GM10266 (cell line): Measurements from ENCODE around the gene ADORA3.

Experiments used
- DNase-seq: peaks from one replicate; pipeline ENCODE4 v3.0.0; 2012; ENCODE audit errors: extremely low spot score
- TF ChIP-seq, protein P1 (sequence below): IDR thresholded peaks from 2 replicates; pipeline ENCODE4 v1.5.1; 2012; ENCODE audit warnings: mild to moderate bottlenecking, low read depth; ENCODE audit not compliant: control insufficient read depth, insufficient read depth; ENCODE audit errors: missing control alignments

Gene ADORA3

DNA sequence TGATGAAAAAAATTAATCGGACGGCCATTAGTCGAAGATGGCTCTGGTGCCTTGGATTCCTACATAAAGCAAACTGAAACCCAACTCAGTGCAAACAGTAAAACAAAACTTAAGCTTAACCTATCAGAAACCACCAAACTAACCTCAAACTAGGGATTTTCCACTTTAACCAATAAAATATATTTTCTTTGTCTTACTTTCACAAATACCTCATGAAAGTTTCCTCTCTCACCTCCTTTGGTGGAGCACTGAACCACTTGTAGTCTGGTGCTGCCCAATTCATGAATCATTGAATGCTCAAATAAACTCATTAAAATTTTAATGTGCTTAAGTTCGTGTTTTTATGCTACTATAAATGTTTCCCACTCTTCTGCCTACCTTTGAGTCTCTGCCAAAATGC lies 7.0 kb downstream of the ADORA3 start:
- TF ChIP-seq, protein P1, sequence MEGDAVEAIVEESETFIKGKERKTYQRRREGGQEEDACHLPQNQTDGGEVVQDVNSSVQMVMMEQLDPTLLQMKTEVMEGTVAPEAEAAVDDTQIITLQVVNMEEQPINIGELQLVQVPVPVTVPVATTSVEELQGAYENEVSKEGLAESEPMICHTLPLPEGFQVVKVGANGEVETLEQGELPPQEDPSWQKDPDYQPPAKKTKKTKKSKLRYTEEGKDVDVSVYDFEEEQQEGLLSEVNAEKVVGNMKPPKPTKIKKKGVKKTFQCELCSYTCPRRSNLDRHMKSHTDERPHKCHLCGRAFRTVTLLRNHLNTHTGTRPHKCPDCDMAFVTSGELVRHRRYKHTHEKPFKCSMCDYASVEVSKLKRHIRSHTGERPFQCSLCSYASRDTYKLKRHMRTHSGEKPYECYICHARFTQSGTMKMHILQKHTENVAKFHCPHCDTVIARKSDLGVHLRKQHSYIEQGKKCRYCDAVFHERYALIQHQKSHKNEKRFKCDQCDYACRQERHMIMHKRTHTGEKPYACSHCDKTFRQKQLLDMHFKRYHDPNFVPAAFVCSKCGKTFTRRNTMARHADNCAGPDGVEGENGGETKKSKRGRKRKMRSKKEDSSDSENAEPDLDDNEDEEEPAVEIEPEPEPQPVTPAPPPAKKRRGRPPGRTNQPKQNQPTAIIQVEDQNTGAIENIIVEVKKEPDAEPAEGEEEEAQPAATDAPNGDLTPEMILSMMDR: no peak
- DNase-seq: no peak

DNA sequence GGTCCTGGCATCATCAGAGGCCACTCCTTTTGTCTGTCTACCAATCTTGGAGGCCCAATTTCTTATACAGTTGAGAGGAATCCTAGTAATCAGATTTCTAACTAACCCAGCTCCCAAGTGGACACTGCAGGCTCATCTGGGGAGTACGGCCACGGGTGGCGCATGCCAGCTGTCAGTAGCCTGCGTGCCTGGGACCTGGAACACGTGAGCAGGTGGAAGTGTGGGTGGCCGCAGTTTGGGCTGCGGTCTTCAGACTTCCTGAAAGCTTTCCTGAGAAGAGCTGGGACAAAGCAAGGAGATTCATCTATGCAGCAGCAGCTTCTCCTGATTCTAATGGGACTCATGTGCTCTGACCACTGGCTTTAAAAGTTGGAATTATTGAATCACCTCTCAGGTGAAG lies 12.4 kb downstream of the ADORA3 start:
- TF ChIP-seq, protein P1: no peak
- DNase-seq: no peak

DNA sequence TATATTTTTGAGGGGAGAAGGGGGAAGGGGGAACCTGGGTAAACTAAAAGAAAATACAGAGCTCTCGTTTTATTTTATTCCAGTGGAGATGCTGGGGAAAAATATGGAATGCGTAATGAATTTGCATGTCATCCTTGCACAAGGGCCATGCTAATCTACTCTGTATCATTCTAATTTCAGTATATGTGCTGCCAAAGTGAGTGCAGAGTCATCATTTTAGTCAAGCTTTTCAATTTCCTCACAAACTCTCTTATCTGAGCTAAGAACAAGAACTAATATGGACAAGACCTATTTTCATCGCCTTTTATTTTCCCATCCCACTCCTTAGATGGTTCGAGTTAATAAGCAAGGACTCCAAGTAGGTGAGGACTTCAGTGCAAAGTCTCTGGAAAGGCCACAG lies 13.2 kb downstream of the ADORA3 start:
- TF ChIP-seq, protein P1: no peak

DNA sequence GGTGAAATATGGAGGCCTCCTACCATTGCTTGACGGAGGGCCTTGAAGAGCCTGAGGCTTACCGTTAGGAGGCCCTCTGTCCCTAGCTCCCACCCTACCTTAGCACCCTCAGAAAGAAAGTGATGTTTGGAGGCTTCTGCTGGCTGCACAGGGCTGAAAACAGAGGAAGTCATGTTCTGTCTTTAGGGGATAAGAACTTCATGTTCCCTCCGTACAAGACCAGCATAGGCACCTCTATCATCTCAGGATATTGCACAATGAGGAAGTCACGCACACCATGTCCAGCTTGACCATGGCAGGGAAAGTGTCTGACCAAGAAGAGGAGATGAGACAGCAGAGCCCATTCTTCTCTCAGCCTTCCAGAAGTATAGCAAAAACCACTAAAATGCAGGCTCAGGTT lies 13.8 kb downstream of the ADORA3 start:
- no peak for DNase-seq
- TF ChIP-seq, protein P1: no peak

More for the DNA sequence above, 13.2 kb downstream of the ADORA3 start:
- no peak for DNase-seq

DNA sequence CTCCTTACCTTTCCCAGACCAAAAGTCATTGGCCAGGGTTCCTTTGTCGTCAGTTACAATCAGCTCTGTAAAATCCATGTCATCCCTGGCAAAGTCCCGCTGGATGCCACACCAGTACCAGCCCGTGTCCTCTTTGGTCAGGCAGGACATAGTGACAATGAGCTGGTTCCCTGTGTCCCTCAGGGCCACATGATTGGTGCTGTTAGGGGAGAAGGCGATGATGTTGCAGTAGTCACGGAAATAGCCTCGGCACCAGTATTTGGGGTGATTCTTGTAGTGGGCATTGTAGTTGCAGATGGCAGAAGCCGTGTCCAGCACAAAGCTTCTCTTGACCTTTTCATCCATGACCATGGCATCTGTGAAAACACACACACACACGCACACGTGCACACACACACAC lies 14.8 kb downstream of the ADORA3 start:
- TF ChIP-seq, protein P1: no peak
- DNase-seq: no peak

DNA sequence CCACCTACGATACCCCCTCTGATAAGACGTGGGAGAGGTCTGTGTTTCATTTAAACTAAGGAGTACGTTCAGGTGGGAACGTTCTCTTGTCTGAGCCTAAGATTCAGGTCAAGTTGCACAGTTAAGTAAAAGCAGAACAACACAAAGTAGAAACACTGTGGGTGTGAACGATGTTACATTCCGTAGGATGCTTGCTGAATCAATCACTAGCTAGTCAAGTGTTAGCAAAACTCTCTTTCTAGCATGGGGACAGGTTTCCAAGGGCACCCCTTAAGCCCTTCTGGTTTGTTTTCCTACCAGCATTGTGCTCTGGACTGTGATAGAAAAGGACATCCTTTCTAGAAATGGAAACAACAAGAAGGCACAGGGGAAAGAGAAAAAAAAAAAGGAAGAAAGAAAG lies 16.3 kb downstream of the ADORA3 start:
- DNase-seq: no peak
- TF ChIP-seq, protein P1: no peak

DNA sequence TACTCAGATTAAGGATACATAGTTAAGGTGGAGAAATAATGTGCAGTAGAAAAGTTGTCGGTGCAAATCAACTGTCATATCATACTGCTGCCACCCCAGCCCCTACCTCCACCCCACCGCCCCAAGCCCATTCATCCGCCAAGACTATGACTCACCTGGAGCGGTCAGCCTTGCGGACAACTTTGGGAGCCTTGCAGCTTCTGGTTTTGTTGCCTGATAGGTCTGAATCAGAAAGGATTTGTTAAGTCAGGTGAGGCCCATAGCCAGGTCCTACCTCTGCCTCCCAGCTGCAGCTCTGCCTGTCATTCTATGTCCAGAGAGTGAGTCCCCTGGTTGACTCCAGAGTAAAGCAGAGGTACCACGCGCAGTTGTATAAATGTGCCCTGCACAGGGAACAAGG lies 17.0 kb downstream of the ADORA3 start:
- DNase-seq: no peak
- TF ChIP-seq, protein P1: no peak
